ENCODE results near the gene CDH23.

Gene CDH23

DNA sequence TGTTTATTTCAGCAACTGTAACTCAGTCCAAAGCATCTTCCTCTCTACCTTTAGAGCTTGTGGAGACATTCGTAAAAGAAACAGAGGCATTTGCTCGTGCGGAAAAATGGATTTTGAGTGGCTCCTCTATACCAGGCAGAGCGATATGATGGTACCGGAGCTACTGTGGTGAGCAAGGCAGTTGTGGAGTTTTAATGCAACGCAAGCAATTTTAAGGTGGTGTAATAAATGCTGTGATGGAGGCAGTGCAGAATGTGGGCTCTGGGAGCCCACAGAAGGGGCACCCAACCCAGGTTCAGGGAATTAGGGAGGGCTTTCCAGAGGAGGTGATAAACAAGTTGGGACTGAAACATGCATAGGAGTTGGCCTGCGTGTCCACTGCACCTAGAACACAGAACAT lies 149.5 kb downstream of the CDH23 start:
- no peak for DNase-seq

DNA sequence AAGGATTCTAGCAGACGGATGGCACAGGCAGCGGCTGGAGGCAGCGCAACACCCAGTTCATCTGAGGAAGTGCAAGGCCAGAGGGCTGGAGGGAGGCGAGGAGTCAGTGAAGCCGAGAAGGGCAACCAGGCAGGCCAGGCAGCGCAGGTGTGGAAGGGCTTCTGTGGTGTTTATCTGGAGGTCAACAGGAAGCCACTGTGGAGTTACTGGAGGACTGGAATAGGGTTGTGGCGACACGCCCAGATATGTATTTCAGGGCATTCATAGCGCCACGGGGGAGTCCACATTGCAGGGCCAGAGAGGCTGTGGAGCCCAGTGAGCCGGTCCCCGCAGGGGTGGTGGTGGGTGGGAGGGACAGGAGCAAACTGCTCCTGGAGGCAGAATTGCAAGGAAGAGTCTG lies 150.6 kb downstream of the CDH23 start:
- DNase-seq, result no peak

DNA sequence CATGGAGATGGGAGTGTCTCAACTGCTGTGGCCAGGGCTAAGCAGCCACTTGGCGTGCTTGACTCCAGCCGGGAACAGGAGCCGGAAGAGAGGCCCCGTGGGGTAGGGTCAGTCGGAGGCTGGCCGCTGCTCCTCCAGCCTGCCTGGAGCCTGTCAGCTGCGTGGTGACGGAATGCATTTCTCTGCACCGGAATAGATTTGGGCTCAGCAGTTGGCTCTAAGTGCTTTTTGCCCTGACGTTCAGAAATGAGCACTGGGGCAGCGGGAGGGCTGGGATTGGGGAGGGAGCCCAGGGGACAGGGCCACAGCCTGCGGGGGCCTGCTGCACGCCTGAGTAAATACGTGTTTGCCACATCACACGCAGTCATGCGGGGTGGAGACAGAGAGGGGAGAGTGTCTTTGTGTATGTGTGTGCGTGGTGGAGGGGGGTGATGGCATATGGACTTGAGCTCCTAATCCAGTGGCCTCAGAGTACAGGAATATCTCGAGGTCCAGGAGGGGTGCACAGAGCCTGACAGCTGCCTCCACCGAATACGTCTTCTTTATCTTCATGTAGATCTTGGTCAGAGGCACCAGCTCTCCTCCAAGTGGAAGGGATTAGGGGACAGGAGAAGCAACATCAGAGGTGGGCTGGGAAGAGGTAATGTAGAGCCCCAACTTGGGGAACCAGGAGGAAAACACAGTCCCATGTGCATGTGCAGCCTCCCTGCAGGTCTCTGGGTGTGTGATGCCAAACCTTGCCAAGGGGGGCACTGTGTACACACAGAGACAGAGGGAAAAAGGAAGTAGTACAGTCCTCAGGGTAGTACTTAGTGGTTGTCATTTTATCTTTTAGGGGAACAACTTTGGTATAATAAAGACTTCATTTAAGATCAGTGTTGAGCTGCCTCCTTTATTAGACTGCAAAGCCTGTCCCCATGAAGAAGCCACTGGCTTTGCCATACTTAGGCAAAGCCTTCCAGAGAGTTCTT lies 151.4 kb downstream of the CDH23 start:
- DNase-seq, result no peak

DNA sequence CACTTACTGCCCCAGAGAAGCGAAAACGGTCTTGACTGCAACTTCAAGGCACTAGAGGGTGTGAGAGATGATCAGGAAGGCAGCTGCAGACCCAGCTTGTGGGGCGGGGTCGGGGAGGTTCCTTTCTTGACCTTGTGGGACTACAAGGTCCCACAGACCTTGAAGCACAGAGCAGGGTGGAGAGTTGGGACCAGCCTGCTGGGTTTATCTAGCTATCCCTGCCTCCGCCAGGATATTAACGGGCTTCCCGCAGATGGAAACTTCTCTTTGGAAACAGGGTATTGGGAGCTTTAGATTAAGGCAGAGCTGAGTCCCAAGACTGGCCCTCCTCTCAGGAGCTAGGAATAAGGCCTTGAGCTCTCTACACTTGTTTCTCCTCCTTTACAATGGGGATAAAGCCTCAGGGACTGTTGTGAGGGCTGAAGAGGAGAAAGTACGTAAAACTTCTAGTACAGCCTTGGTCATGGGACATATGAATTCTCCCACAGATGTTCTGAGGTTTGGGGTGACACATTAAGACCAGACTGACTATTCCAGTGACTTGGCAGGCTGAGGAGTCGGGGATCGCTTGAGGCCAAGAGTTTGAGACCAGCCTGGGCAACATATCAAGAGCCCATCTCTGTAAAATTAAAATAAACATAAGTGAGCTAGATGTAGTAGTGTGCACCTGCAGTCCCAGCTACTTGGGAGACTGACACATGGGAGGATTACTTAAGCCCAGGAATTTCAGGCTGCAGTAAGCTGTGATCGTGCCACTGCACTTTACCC lies 153.2 kb downstream of the CDH23 start:
- DNase-seq, result no peak

DNA sequence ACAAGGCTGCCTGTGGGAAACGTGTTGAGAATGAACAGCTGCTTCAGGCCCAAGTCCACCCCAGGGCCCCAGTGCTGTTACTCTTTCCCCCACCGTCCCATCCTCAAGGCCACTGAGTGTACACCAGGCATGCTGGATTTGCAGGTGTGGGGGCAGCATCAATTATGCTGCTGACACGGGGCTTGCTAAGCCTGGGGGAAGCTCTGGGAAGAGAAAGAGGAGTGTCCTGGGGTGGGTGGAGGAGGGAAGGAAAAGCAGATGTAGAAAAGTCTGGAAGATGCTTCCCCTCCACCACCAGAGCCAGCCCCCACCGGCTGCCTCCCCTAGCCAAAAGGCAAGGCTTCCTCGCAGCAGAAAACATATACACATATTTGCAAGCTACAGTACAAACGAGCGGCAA lies 153.9 kb downstream of the CDH23 start:
- DNase-seq, result no peak

DNA sequence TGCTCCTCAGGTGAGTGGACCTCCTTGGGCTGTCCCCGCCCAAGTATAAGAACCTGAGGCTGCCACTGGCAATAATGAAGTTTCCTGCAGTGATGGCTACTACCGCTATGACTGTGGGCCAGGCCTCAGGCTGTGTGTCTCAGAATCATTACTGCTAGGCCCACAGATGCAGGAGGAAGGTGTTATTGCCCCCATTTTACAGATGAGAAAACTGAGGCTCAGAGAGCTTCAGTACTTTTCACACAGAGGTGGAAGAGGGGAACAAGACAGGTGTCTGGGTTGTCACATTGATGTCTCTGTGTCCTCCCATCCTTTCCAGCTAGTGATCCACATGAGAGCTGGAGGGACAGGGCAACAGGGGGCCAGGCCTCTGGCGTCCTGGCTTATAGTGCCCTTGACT lies 155.2 kb downstream of the CDH23 start:
- DNase-seq, result no peak

DNA sequence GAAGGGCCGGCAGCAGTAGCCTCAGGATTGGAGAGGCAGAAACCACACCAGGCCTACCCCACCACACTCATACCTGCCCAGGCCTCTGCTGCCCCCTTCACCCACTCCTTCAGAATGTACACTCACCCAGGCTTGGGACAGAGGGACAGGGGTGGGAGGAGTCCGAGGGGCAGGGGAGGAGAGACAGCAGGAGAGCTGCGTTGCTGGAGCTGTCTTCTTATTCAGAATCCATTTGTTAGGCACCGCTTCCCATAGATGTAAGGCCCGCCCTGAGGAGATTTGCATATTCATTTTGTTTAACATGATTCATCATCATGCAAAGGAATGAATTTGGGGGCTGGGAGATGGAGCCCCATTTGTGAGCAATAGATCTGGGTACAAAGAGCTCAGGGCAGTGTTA lies 156.7 kb downstream of the CDH23 start:
- no peak for DNase-seq

DNA sequence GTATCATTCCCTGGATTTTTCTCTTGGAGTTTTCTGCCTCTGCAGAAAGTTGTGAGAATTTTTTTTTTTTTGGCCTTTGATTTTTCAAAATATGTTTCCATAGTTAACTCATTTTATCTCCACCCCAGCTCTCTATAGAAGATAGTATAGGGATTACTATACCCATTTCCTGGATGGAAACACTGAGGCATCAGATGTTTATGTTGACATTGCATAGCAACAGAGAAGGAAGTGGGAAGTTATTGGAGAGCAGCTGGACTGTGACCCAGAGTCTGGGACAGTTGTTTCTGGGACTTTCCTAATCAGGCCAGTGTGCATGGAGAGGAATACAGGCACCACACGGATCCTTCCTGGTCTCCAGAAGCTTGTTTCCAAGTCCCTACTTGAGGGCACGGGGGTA lies 158.0 kb downstream of the CDH23 start:
- no peak for DNase-seq

DNA sequence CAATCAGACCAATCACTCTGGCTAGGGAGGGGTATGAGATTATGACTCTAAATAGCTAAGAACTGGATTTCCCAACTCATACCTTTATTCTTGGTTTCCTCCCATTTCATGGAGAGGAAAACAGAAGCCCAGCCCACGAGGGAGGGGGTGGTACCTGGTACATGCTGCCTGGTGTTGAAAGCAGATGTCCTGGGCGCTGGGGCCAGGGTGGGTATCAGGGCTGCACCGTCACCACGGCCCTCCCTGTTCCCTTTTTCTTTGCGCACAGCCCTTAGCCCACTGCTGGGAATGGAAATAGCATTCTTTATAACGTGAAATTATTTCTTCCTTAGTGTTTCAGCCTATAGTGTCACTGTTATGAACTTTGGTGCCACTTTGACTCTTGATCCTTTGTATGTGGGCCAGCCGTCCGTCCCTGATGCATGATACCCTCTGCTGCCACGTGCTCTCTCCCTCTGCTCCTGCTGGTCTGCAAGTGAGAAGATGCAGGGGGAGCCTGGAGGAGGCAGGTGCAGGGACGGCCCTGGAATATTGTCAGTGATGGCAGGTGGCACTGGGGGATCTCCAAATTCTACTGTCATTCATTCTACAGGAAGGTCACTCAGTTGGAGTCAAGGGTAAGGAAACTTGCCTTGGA lies 158.5 kb downstream of the CDH23 start:
- DNase-seq, result no peak

DNA sequence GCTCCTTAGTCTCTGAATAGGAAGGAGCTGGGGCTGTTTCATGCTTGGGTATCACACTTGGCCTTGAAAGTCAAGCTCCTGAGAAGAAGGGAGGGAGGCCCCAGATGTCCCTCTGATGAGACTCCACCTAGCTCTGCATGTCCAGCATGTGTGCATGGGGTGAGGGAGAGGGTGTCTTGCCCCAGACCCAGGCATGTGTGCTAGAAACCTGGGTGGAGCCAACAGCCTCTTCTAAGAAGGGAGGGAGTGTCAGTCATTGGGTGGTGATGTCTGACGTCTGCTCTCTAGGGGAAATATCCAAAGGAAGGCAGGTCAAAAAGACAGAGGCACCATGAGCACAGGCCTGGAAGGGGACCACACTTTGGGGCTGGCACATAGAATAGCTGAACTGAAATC lies 159.0 kb downstream of the CDH23 start:
- DNase-seq, result no peak

DNA sequence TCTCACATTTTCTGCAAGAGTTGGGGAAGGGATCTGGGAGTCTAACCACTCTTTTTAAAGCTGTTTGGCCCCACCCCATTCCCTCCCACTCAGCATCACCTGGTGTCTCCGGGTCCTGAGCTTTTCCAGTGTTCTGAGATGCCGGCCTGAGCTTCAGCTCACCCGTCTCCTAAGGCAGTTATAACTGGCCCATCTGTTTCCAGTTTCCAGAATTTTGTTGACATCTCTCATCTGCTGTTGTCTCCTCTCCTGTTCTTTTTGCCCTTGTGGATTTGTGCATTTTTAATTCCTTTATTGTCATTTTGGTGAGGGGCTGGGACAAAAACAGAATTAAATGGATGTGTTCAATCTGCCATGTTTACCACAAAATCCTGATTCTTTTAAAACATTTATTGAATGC lies 162.3 kb downstream of the CDH23 start:
- no peak for DNase-seq

DNA sequence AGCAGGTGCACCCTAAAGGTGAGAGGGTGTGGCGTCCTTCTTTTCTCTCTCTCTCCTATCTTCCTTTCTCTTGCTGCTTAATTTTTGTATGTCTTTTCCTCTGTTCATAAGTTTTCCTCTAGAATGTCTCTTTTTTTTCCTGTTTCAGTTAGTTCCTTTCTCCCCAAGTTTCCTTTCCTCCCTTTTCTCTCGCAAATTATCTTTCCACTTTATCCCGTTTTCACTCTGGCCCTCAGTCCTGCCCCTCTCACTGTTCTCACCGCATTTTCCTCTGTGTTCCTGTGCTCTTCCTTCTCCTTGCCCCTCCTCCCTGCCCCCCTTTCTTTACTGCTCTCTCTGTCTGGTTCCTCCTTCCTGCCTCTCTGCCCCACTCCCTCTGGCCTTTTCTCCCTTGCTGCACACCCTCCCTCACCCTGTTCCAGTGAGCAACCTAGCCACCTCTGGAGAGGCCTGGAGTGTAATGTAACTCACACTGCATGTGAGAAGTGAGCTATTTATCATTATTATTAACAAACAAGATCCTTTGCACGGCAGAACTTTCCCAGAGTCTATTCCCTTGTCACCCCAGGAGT lies 164.4 kb downstream of the CDH23 start:
- no peak for DNase-seq

DNA sequence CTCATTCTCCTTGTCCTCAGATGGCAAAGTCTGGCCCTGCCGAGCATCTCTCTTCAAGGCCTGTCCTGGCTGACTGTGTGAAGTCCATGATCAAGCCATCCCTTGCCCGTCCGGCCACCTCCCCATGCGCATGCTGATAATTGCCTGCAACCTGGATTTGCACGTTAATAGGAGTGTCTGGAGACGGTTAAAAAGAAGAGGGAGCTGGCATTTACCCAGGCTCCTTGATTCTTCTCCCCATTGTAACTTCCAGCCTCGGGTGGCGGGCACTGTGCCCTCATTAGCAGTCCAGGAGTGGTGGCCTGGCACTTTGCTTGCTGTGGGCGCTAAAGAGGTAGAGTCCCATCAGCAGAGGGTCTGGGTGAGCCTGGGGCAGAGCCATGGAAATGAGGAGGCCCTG lies 165.5 kb downstream of the CDH23 start:
- no peak for DNase-seq

DNA sequence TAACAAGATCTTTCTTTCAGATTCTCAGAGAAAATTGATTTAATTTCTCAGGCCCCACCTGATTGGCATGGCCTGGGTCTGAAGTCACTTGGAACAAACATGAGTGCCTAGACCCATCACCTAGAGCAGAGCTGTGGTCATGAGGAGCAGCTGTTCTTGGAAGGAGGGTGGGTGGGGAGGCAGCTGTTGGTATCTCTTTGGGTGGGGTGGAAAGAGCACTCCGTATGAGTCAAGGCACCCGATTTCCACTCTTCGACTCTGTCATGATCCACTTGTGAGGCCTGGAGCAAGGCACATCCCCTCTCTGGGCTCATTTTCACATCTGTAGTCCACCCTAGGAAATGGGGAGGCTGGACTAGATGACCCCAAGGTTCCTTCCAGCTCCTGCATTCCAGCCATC lies 166.2 kb downstream of the CDH23 start:
- no peak for DNase-seq

DNA sequence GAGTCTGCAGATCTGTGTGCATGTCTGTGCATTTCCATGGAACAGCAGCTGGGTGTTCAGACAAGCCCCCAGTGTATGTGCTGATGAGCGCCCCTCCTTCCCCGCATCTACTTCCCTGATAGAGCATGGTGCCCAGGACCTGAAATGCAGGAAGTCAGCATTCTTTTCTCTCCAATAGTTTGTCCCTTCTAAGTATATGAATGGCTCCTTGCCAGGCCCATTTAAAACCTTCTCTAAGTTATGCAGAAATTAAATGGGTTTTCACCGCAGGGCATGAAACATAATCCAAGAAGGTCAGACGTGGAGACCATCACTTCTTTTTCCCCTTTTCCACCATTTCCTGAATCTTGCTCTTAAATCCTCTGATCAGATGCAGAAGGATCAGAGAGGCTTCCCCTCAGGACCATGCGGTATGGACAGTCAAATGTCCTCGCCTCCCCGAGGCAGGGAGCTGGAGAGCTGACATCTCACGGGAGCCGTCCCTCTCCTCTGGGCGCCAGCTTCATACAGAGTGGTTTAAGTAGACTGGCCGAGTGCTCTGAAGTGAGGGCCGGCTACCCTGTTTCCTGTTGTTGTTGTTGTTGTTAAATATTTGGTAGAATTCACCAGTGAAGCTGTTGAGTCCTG lies 167.6 kb downstream of the CDH23 start:
- DNase-seq, result no peak

DNA sequence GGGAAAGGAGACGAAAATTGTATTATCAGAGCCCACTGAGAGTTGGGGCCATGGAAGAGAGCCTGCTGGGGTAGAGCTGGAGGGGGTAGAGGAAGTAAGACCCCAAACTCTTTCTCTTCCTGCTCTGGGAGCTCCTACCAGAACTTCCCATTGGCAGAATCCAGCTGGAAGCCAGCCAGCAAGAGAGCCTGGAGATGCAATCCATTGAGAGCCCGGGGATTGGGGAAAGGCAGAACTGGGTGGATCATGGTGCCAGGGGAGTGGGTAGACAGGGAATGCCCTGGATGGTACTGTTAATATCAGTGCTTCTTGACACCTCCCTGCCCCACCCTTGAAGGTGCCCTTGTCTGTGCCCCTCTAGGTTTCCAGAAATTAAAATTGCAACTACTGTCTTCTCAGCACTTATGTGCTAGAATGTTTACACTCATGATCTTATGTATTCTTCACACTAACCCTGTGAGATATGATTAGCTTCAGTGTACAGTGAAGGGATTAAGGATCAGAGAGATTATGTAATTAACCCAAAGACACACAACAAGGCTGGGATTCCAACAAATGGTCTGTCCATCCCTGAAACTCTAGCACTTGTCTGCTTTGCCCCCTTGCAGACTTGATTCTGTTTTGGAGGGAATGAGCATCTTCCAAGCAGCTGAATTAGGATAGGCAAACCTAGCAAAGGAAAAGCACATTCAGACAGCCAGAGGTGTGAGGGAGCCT lies 168.7 kb downstream of the CDH23 start:
- no peak for DNase-seq

DNA sequence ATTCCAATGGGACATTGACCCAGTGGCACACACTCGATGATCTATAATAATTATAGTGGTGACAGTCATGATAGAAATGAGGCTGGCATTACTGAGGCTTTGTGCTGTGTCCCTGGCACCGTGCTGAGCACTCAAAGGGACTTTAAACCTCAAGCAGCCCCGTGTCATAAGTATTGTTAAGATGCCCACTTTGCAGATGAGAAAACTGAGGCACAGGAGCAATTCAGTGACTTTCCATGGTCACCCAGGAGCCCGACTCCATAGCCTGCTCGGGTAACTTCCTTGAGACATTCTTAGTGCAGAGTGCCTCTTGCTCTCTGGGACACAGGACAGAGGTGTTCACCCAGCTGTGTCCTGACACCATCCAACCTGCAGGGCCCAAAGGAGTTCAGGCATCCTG lies 170.3 kb downstream of the CDH23 start:
- no peak for DNase-seq

DNA sequence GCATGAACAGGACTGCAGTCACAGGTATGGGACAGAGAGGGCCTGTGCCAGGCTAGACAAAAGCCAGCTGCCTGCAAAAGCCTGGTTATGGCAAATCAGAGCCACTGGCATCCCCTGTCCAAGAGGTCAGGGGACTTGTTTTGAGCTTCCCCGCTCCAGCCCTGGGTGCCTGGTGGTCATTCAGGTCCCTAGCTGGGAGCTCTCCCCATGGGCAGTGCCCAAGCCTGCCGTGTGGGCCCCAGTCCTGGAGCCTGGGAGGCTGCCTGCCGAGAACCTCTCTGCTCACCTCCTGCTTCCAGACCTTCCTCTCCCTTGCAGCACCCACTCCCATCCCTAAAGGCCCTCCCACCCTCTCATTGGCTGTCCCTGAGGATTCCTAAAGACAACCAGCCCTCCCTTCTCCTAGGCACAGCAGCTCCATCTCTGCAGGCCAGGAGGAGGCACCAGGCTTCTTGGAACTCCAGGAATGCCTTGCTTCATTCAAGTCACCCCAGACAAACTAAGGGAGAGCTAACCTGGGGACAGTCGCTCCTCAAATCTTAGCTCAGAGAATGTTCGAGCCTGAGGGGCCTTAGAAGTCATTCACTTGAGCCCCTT lies 172.3 kb downstream of the CDH23 start:
- DNase-seq, result no peak

DNA sequence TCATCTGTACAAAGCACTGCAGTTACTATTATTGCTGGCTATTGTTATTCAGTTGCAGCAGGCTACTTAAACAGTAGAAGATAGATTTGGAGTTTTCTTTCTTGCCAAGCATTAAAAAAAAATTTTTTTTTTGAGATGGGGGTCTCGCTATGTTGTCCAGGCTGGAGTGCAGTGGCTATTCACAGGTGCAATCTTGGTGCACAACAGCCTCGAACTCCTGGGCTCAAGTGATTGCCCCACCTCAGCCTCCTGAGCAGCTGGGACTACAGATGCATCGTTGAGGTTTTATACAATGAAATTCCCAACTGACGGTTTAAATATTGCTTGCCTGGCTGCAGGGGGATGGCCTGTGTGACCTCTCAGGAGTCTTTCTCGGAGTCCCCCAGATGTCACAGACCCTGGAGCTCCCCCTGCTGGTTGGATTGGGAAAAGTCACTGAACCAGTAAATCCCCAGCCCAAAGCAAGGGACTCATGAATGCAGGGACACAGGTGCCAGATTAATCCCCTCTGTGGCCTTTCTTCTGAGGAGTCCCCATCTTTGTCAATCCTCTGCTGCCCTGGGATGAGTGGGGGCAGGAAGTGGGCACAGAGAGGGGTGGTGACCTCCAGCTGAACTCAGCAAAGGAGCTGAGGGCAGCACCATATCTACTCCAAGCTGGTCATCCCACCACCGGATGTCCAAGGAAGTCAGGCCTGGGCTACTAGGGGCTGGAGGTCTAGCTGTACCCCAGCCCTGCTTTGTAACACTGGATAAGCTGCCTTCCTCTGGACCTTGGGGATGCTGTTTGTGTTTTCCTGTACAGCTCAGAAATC lies 173.3 kb downstream of the CDH23 start:
- peak; percentile 86 for DNase-seq

DNA sequence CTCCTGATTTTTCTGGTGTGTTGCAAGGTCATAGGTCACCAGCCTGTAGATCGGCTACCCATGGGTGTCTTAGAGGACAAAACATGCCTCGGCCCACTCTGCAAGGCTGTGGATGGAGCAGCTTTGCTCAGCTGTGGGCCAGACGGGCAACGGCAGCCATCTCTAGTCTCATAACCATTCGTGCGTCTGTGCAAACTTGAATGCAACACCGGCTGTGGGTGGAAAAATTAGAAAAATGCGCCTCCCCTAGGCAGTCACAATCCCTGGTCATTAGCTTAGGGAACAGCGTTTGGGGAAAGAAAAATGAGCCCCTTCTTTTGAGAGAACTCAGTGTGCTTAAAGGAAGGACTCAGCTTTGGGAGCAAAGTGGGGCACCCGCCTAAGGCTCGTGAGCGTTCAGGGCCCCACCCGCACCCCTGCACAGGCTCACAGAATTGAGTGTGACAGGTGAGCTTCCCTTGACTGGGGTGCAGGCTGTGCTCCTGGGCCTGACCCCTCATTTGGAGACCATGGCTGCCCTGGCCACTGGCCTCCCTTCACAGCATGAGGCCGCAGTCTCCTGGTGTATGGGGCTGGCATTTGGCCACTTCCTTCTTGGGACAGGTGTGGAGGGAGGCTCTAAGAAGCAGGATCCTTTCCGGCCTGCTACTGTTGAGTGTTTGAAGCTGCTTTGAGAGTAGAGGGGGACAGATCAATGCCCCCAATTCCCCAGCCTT lies 174.9 kb downstream of the CDH23 start:
- DNase-seq, result no peak
